ENCODE measurements around the gene NRG3.

The NRG3 gene

GRCh38 chr10:82538272-82538671 lies 663.3 kb downstream of the NRG3 start:
- in situ Hi-C loops (cut with MboI; ENCODE audit: low pct_unique_long_range_greater_than_20kb, low sequenced_read_pairs, unreplicated experiment): no loop called here

GRCh38 chr10:82543631-82544030 lies 668.6 kb downstream of the NRG3 start:
- no peak for TF ChIP-seq CTCF (IDR thresholded peaks at IDR 0.05; ENCODE audit: extremely low read depth, insufficient read depth, missing control alignments)
- in situ Hi-C loops (cut with MboI; ENCODE audit: low pct_unique_long_range_greater_than_20kb, low sequenced_read_pairs, unreplicated experiment): no loop called here

More at GRCh38 chr10:82538272-82538671, 663.3 kb downstream of the NRG3 start:
- DNase-seq (ENCODE audit: low spot score): no peak
- no peak for TF ChIP-seq CTCF (IDR thresholded peaks at IDR 0.05; ENCODE audit: extremely low read depth, insufficient read depth, missing control alignments)

GRCh38 chr10:82544377-82544776 lies 669.4 kb downstream of the NRG3 start:
- TF ChIP-seq CTCF (IDR thresholded peaks at IDR 0.05; ENCODE audit: extremely low read depth, insufficient read depth, missing control alignments): no peak
- DNase-seq (ENCODE audit: low spot score): no peak
- in situ Hi-C loops (cut with MboI; ENCODE audit: low pct_unique_long_range_greater_than_20kb, low sequenced_read_pairs, unreplicated experiment): no loop called here

More at GRCh38 chr10:82543631-82544030, 668.6 kb downstream of the NRG3 start:
- no peak for DNase-seq (ENCODE audit: low spot score)

GRCh38 chr10:82551506-82551905 lies 676.5 kb downstream of the NRG3 start:
- in situ Hi-C loops (cut with MboI; ENCODE audit: low pct_unique_long_range_greater_than_20kb, low sequenced_read_pairs, unreplicated experiment): no loop called here
- no peak for TF ChIP-seq CTCF (IDR thresholded peaks at IDR 0.05; ENCODE audit: extremely low read depth, insufficient read depth, missing control alignments)
- no peak for DNase-seq (ENCODE audit: low spot score)

GRCh38 chr10:82552267-82552666 lies 677.3 kb downstream of the NRG3 start:
- no peak for TF ChIP-seq CTCF (IDR thresholded peaks at IDR 0.05; ENCODE audit: extremely low read depth, insufficient read depth, missing control alignments)
- no peak for DNase-seq (ENCODE audit: low spot score)
- in situ Hi-C loops (cut with MboI; ENCODE audit: low pct_unique_long_range_greater_than_20kb, low sequenced_read_pairs, unreplicated experiment): no loop called here

GRCh38 chr10:82554381-82554780 lies 679.4 kb downstream of the NRG3 start:
- DNase-seq (ENCODE audit: low spot score): no peak
- in situ Hi-C loops (cut with MboI; ENCODE audit: low pct_unique_long_range_greater_than_20kb, low sequenced_read_pairs, unreplicated experiment): no loop called here
- TF ChIP-seq CTCF (IDR thresholded peaks at IDR 0.05; ENCODE audit: extremely low read depth, insufficient read depth, missing control alignments): no peak

Measured in GM13977 (cell line).